PC-3 (cell line): ENCODE results near the gene ADAM22.

Source experiments
- EZH2 ChIP-seq: fragments of 300-600 bp; sonication (generic); IDR thresholded peaks from one replicate; pipeline ENCODE4 v1.6.1; 2017; ENCODE audit warnings: antibody characterized with exemption, mild to moderate bottlenecking, low read length; ENCODE audit not compliant: unreplicated experiment
- TF ChIP-seq, protein P1 (sequence below): fragments of 300-600 bp; sonication (generic); conservative IDR thresholded peaks from 2 replicates; pipeline ENCODE4 v1.5.1; 2017; ENCODE audit warnings: antibody characterized with exemption, low read depth, mild to moderate bottlenecking, low read length

DNA sequence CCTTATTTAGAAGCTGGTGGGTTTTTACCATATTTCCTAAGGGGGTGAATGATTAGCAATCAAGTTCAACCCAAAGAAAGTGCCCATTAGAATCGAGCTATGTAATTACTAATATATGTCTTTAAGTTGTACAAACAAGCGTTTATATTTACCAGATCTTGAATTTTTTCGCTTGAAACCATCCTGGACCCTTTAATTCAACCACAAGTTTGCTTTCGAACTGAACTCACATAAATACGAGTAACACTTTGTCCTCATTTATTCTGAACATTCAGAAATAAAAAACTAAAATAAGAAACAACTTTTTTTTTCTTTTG lies 284.3 kb downstream of the ADAM22 start:
- TF ChIP-seq, protein P1, sequence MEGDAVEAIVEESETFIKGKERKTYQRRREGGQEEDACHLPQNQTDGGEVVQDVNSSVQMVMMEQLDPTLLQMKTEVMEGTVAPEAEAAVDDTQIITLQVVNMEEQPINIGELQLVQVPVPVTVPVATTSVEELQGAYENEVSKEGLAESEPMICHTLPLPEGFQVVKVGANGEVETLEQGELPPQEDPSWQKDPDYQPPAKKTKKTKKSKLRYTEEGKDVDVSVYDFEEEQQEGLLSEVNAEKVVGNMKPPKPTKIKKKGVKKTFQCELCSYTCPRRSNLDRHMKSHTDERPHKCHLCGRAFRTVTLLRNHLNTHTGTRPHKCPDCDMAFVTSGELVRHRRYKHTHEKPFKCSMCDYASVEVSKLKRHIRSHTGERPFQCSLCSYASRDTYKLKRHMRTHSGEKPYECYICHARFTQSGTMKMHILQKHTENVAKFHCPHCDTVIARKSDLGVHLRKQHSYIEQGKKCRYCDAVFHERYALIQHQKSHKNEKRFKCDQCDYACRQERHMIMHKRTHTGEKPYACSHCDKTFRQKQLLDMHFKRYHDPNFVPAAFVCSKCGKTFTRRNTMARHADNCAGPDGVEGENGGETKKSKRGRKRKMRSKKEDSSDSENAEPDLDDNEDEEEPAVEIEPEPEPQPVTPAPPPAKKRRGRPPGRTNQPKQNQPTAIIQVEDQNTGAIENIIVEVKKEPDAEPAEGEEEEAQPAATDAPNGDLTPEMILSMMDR = no peak
- no peak for TF ChIP-seq EZH2
